IPS DF 6.9 (cell line): ENCODE data around the gene GBF1.
"Not testable (repeated sequence)": the region's sequence is repeated elsewhere in the genome, so short reads cannot be mapped to it uniquely, and the experiment has no call there.

Experiments
- DNase-seq: peaks from one replicate; pipeline ENCODE4 v3.0.0-alpha.2; 2013; ENCODE audit warnings: low read depth, low spot score
- H3K27ac ChIP-seq: one replicate; pipeline ENCODE4 v1.5.1; 2013; ENCODE audit warnings: low read length, control low read depth
- H3K27me3 ChIP-seq: 2 replicates; pipeline ENCODE4 v1.6.1; 2013; ENCODE audit warnings: mild to moderate bottlenecking, low read length; ENCODE audit not compliant: control insufficient read depth, insufficient read depth
- H3K36me3 ChIP-seq: 2 replicates; pipeline ENCODE4 v1.6.1; 2013; ENCODE audit warnings: low read length; ENCODE audit not compliant: control insufficient read depth, insufficient read depth
- H3K4me1 ChIP-seq: 2 replicates; pipeline ENCODE4 v1.6.1; 2013; ENCODE audit warnings: low read length; ENCODE audit not compliant: control insufficient read depth, insufficient read depth
- H3K4me3 ChIP-seq: 2 replicates; pipeline ENCODE4 v1.5.1; 2013; ENCODE audit warnings: mild to moderate bottlenecking, low read length
- H3K9me3 ChIP-seq: 2 replicates; pipeline ENCODE4 v1.6.1; 2013; ENCODE audit warnings: low read length, inconsistent platforms; ENCODE audit not compliant: control insufficient read depth, insufficient read depth
- whole genome bisulfite sequencing: extraction: QIAGEN DNeasy Blood & Tissue Kit; methylation state at CpG from one replicate; pipeline ENCODE4 v1.1.7; 2013; ENCODE audit warnings: mixed read lengths, missing lambda C conversion rate; ENCODE audit not compliant: insufficient read length, insufficient coverage; 5-methylcytosine and 5-hydroxymethylcytosine counted together

GBF1 gene

GRCh38 chr10:102300912-102301311 is 55.6 kb downstream of the GBF1 start:
- not testable (repeated sequence) for H3K9me3 ChIP-seq, H3K27me3 ChIP-seq, DNase-seq, H3K27ac ChIP-seq, H3K4me1 ChIP-seq, H3K36me3 ChIP-seq, H3K4me3 ChIP-seq
- no CpG with 5 or more reads among the region's 3 CpGs for WGBS

- H3K36me3 ChIP-seq, H3K27me3 ChIP-seq, H3K27ac ChIP-seq, H3K4me3 ChIP-seq, H3K9me3 ChIP-seq, H3K4me1 ChIP-seq, DNase-seq: not testable (repeated sequence)
- no CpG with 5 or more reads among the region's 25 CpGs for WGBS
These were observed 56.0 kb downstream of the GBF1 start for GRCh38 chr10:102301332-102301731.

GRCh38 chr10:102302611-102303010 is 57.3 kb downstream of the GBF1 start:
- no peak for DNase-seq
- Histone ChIP-seq H3K27me3 (no peaks in the 10 kb centered on the region), H3K4me3 (no peak overlapping the region), H3K27ac (no peak overlapping the region), H3K9me3 (no peaks in the 10 kb centered on the region), H3K4me1 (no peaks in the 10 kb centered on the region; the same call in 1 of the 2 replicates), H3K36me3 (no peaks in the 10 kb centered on the region)
- WGBS, result no CpG with 5 or more reads among the region's 2 CpGs

- Histone ChIP-seq H3K36me3 (no peaks in the 10 kb centered on the region), H3K9me3 (no peaks in the 10 kb centered on the region), H3K27ac (no peak overlapping the region), H3K27me3 (no peaks in the 10 kb centered on the region), H3K4me1 (no peaks in the 10 kb centered on the region; the same call in 1 of the 2 replicates), H3K4me3 (no peak overlapping the region)
- no CpG with 5 or more reads among the region's 1 CpG for WGBS
- DNase-seq, result no peak
These were observed 60.7 kb downstream of the GBF1 start for GRCh38 chr10:102306006-102306405.

GRCh38 chr10:102306710-102307109 is 61.4 kb downstream of the GBF1 start:
- Histone ChIP-seq H3K4me3 (no peak overlapping the region), H3K36me3 (no peaks in the 10 kb centered on the region), H3K27ac (no peak overlapping the region), H3K4me1 (no peaks in the 10 kb centered on the region; the same call in 1 of the 2 replicates), H3K9me3 (no peaks in the 10 kb centered on the region), H3K27me3 (no peaks in the 10 kb centered on the region)
- WGBS, result no CpG with 5 or more reads among the region's 3 CpGs
- DNase-seq, result no peak

GRCh38 chr10:102308318-102308717 is 63.0 kb downstream of the GBF1 start:
- no CpG with 5 or more reads among the region's 5 CpGs for WGBS
- H3K4me3 ChIP-seq, H3K27ac ChIP-seq, DNase-seq, H3K4me1 ChIP-seq, H3K9me3 ChIP-seq, H3K27me3 ChIP-seq, H3K36me3 ChIP-seq: not testable (repeated sequence)

- Histone ChIP-seq H3K27me3 (no peaks in the 10 kb centered on the region), H3K27ac (no peak overlapping the region), H3K4me3 (no peak overlapping the region), H3K9me3 (no peaks in the 10 kb centered on the region), H3K4me1 (no peaks in the 10 kb centered on the region; the same call in 1 of the 2 replicates), H3K36me3 (no peaks in the 10 kb centered on the region)
- WGBS, result no CpG with 5 or more reads among the region's 1 CpG
- no peak for DNase-seq
These were observed 63.9 kb downstream of the GBF1 start for GRCh38 chr10:102309236-102309635.

GRCh38 chr10:102309916-102310315 is 64.6 kb downstream of the GBF1 start:
- H3K27ac ChIP-seq, result no peak overlapping the region
- no peaks in the 10 kb centered on the region for H3K36me3 ChIP-seq
- no peaks in the 10 kb centered on the region for H3K9me3 ChIP-seq
- no peak for DNase-seq
- 100% methylated on average over 2 of the region's 3 CpGs for WGBS
- H3K4me3 ChIP-seq, result no peak overlapping the region
- no peaks in the 10 kb centered on the region for H3K27me3 ChIP-seq
- H3K4me1 ChIP-seq, result no peaks in the 10 kb centered on the region; the same call in 1 of the 2 replicates

GRCh38 chr10:102310361-102311024 is 65.2 kb downstream of the GBF1 start:
- no peak for DNase-seq
- no peaks in the 10 kb centered on the region; the same call in 1 of the 2 replicates for H3K4me1 ChIP-seq
- whole genome bisulfite sequencing, result no CpG with 5 or more reads among the region's 4 CpGs
- no peak overlapping the region for H3K4me3 ChIP-seq
- no peaks in the 10 kb centered on the region for H3K9me3 ChIP-seq
- H3K27me3 ChIP-seq, result no peaks in the 10 kb centered on the region
- H3K36me3 ChIP-seq, result no peaks in the 10 kb centered on the region
- H3K27ac ChIP-seq, result no peak overlapping the region

GRCh38 chr10:102311025-102311420 is 65.7 kb downstream of the GBF1 start:
- no peak overlapping the region for H3K4me3 ChIP-seq
- H3K36me3 ChIP-seq, result no peaks in the 10 kb centered on the region
- DNase-seq, result no peak
- H3K4me1 ChIP-seq, result no peaks in the 10 kb centered on the region; the same call in 1 of the 2 replicates
- WGBS, result no CpG with 5 or more reads among the region's 3 CpGs
- H3K27ac ChIP-seq, result no peak overlapping the region
- H3K9me3 ChIP-seq, result no peaks in the 10 kb centered on the region
- H3K27me3 ChIP-seq, result no peaks in the 10 kb centered on the region

GRCh38 chr10:102312683-102313082 is 67.4 kb downstream of the GBF1 start:
- no peak for DNase-seq
- Histone ChIP-seq H3K9me3 (no peaks in the 10 kb centered on the region), H3K36me3 (no peaks in the 10 kb centered on the region), H3K4me1 (no peaks in the 10 kb centered on the region), H3K27me3 (no peaks in the 10 kb centered on the region), H3K4me3 (no peak overlapping the region), H3K27ac (no peak overlapping the region)
- no CpG with 5 or more reads among the region's 1 CpG for WGBS
